Ovary (tissue), 9 donors: ENCODE data around the gene DOCK4. TPM values are rescaled to one million over a fixed set of nuclear protein-coding genes. Genes with fewer than 3 reads are reported as not detected.

Source experiments
- DNase-seq, 5 donors: peaks; one replicate each; pipeline ENCODE4 v3.0.0-alpha.2; 2019 to 2020
- H3K27ac ChIP-seq, 2 donors: fragments of 200-600 bp; one replicate each; pipeline versions ENCODE4 v1.5.1 to v1.8.0; 2019 to 2022
- H3K27me3 ChIP-seq: fragments of 200-600 bp; one replicate; pipeline ENCODE4 v1.8.0; 2022
- H3K36me3 ChIP-seq: fragments of 200-600 bp; sonication (generic); one replicate; pipeline ENCODE4 v1.5.1; 2019
- H3K4me1 ChIP-seq: one replicate; pipeline ENCODE4 v1.8.1; 2013; ENCODE audit warnings: mild to moderate bottlenecking, moderate library complexity; ENCODE audit not compliant: insufficient read depth
- H3K4me3 ChIP-seq: fragments of 200-600 bp; sonication (generic); one replicate; pipeline ENCODE4 v1.5.1; 2017
- H3K9me3 ChIP-seq, 2 donors: fragments of 200-600 bp in 1 of 2; sonication (generic) in 1 of 2; one replicate each; pipeline versions ENCODE4 v1.5.1 to v1.8.1; 2013 to 2019; ENCODE audit warnings: mild to moderate bottlenecking in 1 of 2, moderate library complexity in 1 of 2
- EP300 ChIP-seq: sonication (generic); formaldehyde crosslinking; IDR thresholded peaks from one replicate; pipeline ENCODE4 v1.6.1; 2017; ENCODE audit warnings: antibody characterized with exemption
- POLR2A ChIP-seq: fragments of 450-650 bp; IDR thresholded peaks from one replicate; pipeline ENCODE4 v1.6.1; 2017; ENCODE audit warnings: antibody characterized with exemption, mild to moderate bottlenecking, moderate library complexity
- WGBS, 3 donors: extraction: QIAGEN DNeasy Blood & Tissue Kit in 1 of 3; methylation state at CpG; one replicate each; pipeline versions ENCODE4 v1.1.5 to v1.1.7; 2013 to 2017; 5-methylcytosine and 5-hydroxymethylcytosine counted together
- intact Hi-C, 4 donors: fragments of 100-400 bp; cut with DNase I; formaldehyde crosslinking; loops; one replicate each; pipeline versions ENCODE4 v1.11.0 to v1.15.1; 2022 to 2023
- polyA plus RNA-seq, 2 donors: library from polyadenylated mRNA; stranded (reverse); fragments of 200-250 nt in 1 of 2; fragments of 350-450 nt in 1 of 2; fragmentation: Illumina TruSeq in 1 of 2; extraction: RNeasy Lipid Tissue Mini Kit (QIAGEN cat#74804) in 1 of 2; gene quantifications; one replicate each; pipeline ENCODE4 v1.2.3, GENCODE V29; 2013 to 2014
- total RNA-seq, 7 donors: library from RNA; depleted of rRNA in 2 of 7; stranded (reverse); fragments of >200 nt in 2 of 7; fragmentation: NEBNext Ultra II Directional in 3 of 7; extraction: Animal tissue kit (Norgen Biotek cat#: 25700) in 3 of 7; gene quantifications; one replicate each; pipeline versions ENCODE4 v1.1.0 to v1.2.4, GENCODE V29; 2016 to 2023
- TF ChIP-seq, protein P1 (sequence below), 3 donors: fragments of 450-650 bp in 2 of 3; fragments of 200-600 bp in 1 of 3; IDR thresholded peaks; one replicate each; pipeline versions ENCODE4 v1.5.1 to v1.8.0; 2016 to 2022; ENCODE audit warnings: antibody characterized with exemption in 3 of 3, mild to moderate bottlenecking in 1 of 3
- donor health status: DM: no; HTN: no; CAD: no; lungs with moderate emphysema.
- donor health status: DM: no; HTN: no; CAD: no.
- donor health status: Bipolar disorder and iron deficiency.
- donor health status: DM: yes; HTN: yes; CAD: no.
- donor health status: DM: no; HTN: no; CAD: no.
- donor health status: DM: yes; HTN: yes; CAD: no.

The DOCK4 gene
- total and polyA plus RNA-seq, 9 donors, result 9.5 to 39.7 (median 27.3) TPM

DNA sequence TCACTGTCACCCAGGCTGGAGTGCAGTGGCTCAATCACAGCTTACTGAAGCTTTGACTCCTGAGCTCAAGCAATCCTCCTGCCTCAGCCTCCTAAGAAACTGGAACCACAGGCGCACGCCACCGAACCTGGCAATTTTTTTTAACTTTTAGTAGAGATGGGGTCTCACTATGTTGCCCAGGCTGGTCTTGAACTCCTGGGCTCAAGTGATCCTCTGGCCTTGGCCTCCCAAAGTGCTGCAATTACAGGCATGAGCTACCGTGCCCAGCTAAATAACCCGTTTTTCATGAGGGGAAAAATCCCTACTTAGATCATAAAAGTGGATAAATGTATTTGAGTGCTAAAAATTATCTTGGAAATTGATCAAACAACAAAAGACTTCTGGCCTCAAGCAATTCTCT is 443.4 kb downstream of the DOCK4 start:
- no peaks in the 10 kb centered on the region for H3K36me3 ChIP-seq
- H3K4me3 ChIP-seq, result no peak overlapping the region
- WGBS, 3 donors, result 87 to 91% (median 88%) methylated on average over 5 of the region's 5 CpGs
- H3K27ac ChIP-seq, result no peak overlapping the region
- TF ChIP-seq, protein P1, sequence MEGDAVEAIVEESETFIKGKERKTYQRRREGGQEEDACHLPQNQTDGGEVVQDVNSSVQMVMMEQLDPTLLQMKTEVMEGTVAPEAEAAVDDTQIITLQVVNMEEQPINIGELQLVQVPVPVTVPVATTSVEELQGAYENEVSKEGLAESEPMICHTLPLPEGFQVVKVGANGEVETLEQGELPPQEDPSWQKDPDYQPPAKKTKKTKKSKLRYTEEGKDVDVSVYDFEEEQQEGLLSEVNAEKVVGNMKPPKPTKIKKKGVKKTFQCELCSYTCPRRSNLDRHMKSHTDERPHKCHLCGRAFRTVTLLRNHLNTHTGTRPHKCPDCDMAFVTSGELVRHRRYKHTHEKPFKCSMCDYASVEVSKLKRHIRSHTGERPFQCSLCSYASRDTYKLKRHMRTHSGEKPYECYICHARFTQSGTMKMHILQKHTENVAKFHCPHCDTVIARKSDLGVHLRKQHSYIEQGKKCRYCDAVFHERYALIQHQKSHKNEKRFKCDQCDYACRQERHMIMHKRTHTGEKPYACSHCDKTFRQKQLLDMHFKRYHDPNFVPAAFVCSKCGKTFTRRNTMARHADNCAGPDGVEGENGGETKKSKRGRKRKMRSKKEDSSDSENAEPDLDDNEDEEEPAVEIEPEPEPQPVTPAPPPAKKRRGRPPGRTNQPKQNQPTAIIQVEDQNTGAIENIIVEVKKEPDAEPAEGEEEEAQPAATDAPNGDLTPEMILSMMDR (IDR thresholded peaks at IDR 0.05), result no peak
- TF ChIP-seq POLR2A (no peak), EP300 (no peak)
- intact Hi-C loops, result loop anchor here in 2 of 4 donors (10.0 kb wide), 2 partner anchors 92 to 622 kb away; no protein-coding TSS in a partner anchor
- H3K4me1 ChIP-seq, result no peaks in the 10 kb centered on the region
- H3K9me3 ChIP-seq, result no peaks in the 10 kb centered on the region
- no peaks in the 10 kb centered on the region for H3K27me3 ChIP-seq
- DNase-seq, result no peak

DNA sequence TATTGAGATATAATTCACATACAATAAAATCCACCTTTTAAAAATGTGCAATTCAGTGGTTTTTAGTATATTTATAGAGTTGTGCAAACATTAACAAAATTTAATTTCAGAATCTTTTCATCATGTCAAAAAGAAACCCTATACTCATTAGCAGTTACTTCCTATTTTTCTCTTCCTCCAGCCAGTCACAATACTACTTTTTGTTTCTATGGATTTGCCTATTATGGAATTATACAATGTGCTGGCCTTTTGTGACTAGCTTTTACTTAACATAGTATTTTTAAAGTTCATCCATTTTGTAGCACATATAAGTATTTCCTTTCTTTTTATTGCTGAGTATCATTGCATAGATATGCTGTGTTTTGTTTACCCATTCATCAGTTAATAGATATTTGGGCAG is 444.0 kb downstream of the DOCK4 start:
- H3K36me3 ChIP-seq, result no peaks in the 10 kb centered on the region
- no peaks in the 10 kb centered on the region for H3K9me3 ChIP-seq
- no peaks in the 10 kb centered on the region for H3K4me1 ChIP-seq
- TF ChIP-seq POLR2A, result no peak
- TF ChIP-seq, protein P1 (IDR thresholded peaks at IDR 0.05), result no peak
- no peak for TF ChIP-seq EP300
- DNase-seq, result no peak
- intact Hi-C loops, result loop anchor here in 2 of 4 donors (10.0 kb wide), 2 partner anchors 93 to 623 kb away; no protein-coding TSS in a partner anchor
- H3K4me3 ChIP-seq, result no peak overlapping the region
- no peak overlapping the region for H3K27ac ChIP-seq
- H3K27me3 ChIP-seq, result no peaks in the 10 kb centered on the region

DNA sequence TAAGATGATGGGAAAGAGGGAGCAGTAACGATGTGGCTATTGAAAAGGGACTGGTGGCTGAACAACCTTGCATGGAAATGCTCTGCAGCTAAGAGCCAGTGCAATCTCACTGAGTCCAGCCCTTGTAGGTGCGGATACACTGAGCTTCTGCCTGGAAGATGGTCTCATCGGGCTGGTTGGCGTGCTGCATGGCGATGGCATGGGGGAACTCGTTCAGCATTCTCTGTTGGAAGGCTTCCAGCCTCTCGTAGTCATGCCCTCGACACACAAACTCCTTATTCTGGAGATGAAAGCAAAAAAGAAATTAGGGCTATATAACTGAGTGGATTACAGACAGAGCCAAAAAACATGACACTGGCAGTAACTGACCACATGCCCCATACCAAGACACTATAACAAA is 446.2 kb downstream of the DOCK4 start:
- DNase-seq, result no peak
- Histone ChIP-seq H3K4me1 (no peaks in the 10 kb centered on the region), H3K4me3 (no peak overlapping the region), H3K36me3 (no peaks in the 10 kb centered on the region), H3K27me3 (no peaks in the 10 kb centered on the region), H3K27ac (no peak overlapping the region), H3K9me3 (no peaks in the 10 kb centered on the region)
- TF ChIP-seq, protein P1 (IDR thresholded peaks at IDR 0.05), result no peak
- TF ChIP-seq EP300 (no peak), POLR2A (no peak)
- WGBS, 3 donors, result 83 to 90% (median 87%) methylated on average over 8 of the region's 8 CpGs
- intact Hi-C loops, result loop anchor here in 2 of 4 donors (10.0 kb wide), 2 partner anchors 95 to 625 kb away; no protein-coding TSS in a partner anchor

DNA sequence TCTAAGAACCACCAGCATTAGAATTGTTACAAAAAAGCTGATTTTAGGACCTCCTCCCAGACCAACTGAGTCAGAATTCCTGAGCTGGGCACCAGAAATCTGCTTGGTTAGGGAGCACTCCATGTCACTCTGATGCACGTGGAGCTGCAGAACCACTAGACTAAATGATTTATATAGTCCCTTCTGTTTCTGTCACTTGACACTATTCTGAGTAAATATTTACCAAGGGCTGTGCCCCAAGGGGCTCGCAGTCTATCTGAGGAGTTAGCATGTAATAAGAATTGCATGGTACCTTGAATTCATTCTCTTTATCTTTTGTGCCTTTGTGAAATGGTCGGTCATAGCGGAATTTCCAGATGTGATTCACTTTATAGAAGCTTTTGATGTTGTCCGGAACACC is 447.9 kb downstream of the DOCK4 start:
- TF ChIP-seq POLR2A (no peak), EP300 (no peak)
- TF ChIP-seq, protein P1 (IDR thresholded peaks at IDR 0.05), result no peak
- intact Hi-C loops, result loop anchor here in 3 of 4 donors (10.0 kb wide), 2 partner anchors 656 to 736 kb away; no protein-coding TSS in a partner anchor
- Histone ChIP-seq H3K27me3 (no peaks in the 10 kb centered on the region), H3K36me3 (no peaks in the 10 kb centered on the region), H3K4me3 (no peak overlapping the region), H3K9me3 (no peaks in the 10 kb centered on the region), H3K27ac (no peak overlapping the region), H3K4me1 (no peaks in the 10 kb centered on the region)
- no peak for DNase-seq
- WGBS, 3 donors, result 89 to 97% (median 92%) methylated on average over 5 of the region's 5 CpGs
